ENCODE measurements around the gene AADACL2. TPM values are rescaled to one million over a fixed set of nuclear protein-coding genes. Genes with fewer than 3 reads are reported as not detected.
A peak's percentile ranks its signal among the peaks of the same experiment; 100 is the strongest.

Gene AADACL2
- polyA plus RNA-seq, 1 of the 3 experiments (the other 2 are of a cell fraction), result not detected

DNA sequence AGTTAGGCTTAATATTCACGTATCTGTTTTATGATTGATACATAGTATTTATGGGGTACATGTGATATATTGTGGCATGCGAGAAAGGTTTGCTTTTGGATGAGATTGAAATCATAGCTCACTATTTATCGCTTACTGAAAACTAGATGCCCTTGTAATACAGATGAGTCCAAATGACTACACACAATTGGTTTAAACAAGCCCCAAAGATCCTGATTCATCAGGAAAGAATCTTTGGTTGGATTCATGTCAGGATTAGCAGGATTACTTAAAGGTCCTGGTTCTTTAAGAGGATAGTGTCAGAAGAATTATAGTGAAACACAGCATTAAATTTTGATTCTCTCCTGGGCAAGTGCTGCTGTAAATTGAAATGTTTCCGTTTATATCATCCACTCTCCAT is 61.5 kb downstream of the AADACL2 start (continued):
- TF ChIP-seq, protein P1, sequence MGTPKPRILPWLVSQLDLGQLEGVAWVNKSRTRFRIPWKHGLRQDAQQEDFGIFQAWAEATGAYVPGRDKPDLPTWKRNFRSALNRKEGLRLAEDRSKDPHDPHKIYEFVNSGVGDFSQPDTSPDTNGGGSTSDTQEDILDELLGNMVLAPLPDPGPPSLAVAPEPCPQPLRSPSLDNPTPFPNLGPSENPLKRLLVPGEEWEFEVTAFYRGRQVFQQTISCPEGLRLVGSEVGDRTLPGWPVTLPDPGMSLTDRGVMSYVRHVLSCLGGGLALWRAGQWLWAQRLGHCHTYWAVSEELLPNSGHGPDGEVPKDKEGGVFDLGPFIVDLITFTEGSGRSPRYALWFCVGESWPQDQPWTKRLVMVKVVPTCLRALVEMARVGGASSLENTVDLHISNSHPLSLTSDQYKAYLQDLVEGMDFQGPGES (IDR thresholded peaks at IDR 0.05; ENCODE audit: low read depth, low read length), result no peak
- TF ChIP-seq FOXJ3 (CRISPR knock-in tag; IDR thresholded peaks at IDR 0.05), result no peak
- TF ChIP-seq, protein P2, sequence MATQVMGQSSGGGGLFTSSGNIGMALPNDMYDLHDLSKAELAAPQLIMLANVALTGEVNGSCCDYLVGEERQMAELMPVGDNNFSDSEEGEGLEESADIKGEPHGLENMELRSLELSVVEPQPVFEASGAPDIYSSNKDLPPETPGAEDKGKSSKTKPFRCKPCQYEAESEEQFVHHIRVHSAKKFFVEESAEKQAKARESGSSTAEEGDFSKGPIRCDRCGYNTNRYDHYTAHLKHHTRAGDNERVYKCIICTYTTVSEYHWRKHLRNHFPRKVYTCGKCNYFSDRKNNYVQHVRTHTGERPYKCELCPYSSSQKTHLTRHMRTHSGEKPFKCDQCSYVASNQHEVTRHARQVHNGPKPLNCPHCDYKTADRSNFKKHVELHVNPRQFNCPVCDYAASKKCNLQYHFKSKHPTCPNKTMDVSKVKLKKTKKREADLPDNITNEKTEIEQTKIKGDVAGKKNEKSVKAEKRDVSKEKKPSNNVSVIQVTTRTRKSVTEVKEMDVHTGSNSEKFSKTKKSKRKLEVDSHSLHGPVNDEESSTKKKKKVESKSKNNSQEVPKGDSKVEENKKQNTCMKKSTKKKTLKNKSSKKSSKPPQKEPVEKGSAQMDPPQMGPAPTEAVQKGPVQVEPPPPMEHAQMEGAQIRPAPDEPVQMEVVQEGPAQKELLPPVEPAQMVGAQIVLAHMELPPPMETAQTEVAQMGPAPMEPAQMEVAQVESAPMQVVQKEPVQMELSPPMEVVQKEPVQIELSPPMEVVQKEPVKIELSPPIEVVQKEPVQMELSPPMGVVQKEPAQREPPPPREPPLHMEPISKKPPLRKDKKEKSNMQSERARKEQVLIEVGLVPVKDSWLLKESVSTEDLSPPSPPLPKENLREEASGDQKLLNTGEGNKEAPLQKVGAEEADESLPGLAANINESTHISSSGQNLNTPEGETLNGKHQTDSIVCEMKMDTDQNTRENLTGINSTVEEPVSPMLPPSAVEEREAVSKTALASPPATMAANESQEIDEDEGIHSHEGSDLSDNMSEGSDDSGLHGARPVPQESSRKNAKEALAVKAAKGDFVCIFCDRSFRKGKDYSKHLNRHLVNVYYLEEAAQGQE (IDR thresholded peaks at IDR 0.05; ENCODE audit: low read depth, low read length), result no peak
- no peak for TF ChIP-seq SIN3A (IDR thresholded peaks at IDR 0.05; ENCODE audit: borderline replicate concordance, low read depth, low read length)
- no peak for TF ChIP-seq RFX5 (IDR thresholded peaks at IDR 0.05; ENCODE audit: low read length)

DNA sequence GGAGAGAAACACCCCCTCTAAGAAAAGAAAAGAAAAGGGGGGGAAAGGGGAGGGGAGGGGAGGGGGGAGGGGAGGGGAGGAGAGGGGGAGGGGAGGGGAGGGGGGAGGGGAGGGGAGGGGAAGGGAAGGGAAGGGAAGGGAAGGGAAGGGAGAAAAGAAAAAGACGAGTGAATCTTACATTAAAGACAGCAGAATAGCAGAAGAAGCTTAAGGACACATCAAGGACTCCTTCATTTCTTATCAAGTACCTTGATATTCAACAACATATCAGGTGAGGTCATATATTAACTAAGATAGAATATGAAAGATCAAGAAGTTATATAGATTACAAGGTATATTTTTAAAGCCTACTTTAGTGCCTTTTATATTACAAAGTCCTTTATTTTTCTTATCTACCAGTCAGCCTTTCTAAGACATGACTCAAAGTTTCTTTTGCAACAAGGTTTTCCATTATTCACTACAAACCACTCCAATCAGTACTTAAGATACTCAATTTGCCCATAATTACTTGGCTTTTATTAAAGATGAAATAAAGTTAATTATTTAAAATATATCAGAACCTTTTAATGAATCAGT is 62.5 kb downstream of the AADACL2 start:
- Histone ChIP-seq H3K9me2 (no peaks in the 10 kb centered on the region), H3K27me3 (ENCODE audit: insufficient read depth) (no peaks in the 10 kb centered on the region), H3K9me3 (no peaks in the 10 kb centered on the region), H2AFZ (ENCODE audit: low read depth) (no peak overlapping the region), H3K4me3 (ENCODE audit: low read depth in 2 of 2, low read length in 1 of 2) (no peak overlapping the region), H3K9ac (no peak overlapping the region), H3K27ac (ENCODE audit: low read depth in 2 of 2, low read length in 1 of 2) (peak overlapping the region in 1 of 2 experiments; percentile 72; a peak in 3 of 4 replicates), H3K4me1 (ENCODE audit: control insufficient read depth in 1 of 2, insufficient read depth in 2 of 2, low read depth in 1 of 2, low read length in 1 of 2) (peaks cover 0 to 5% of the 10 kb centered on the region in 2 experiments; a peak in 1 of 4 replicates), H3F3A (replicated peaks; ENCODE audit: insufficient read depth) (peaks cover 56% of the 10 kb centered on the region), H3K4me2 (no peak overlapping the region), H3K36me3 (replicated peaks in 1 of 2; ENCODE audit: control insufficient read depth in 1 of 2, insufficient read depth in 2 of 2, low read length in 1 of 2) (peaks cover 0 to 7% of the 10 kb centered on the region in 2 experiments), H3K79me2 (ENCODE audit: insufficient read depth) (peaks cover 32% of the 10 kb centered on the region; the same call in 1 of the 2 replicates), H4K20me1 (ENCODE audit: insufficient read depth) (no peaks in the 10 kb centered on the region)
- no peak for DNase-seq
- TF ChIP-seq GABPA (IDR thresholded peaks at IDR 0.05; ENCODE audit: low read depth), result no peak
- TF ChIP-seq SMC3 (IDR thresholded peaks at IDR 0.05; ENCODE audit: low read depth, low read length), result no peak
- TF ChIP-seq FOSL2 (IDR thresholded peaks at IDR 0.05; ENCODE audit: borderline replicate concordance, low read depth), result no peak
- TF ChIP-seq, protein P3, sequence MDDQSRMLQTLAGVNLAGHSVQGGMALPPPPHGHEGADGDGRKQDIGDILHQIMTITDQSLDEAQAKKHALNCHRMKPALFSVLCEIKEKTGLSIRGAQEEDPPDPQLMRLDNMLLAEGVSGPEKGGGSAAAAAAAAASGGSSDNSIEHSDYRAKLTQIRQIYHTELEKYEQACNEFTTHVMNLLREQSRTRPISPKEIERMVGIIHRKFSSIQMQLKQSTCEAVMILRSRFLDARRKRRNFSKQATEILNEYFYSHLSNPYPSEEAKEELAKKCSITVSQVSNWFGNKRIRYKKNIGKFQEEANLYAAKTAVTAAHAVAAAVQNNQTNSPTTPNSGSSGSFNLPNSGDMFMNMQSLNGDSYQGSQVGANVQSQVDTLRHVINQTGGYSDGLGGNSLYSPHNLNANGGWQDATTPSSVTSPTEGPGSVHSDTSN (IDR thresholded peaks at IDR 0.05), result no peak
- TF ChIP-seq NRF1 (IDR thresholded peaks at IDR 0.05; ENCODE audit: low read depth, low read length), result no peak
- TF ChIP-seq RAD21 (IDR thresholded peaks at IDR 0.05; ENCODE audit: low read length), result no peak
- POLR2A ChIA-PET, result no interaction called here
- 15% methylated on average over 1 of the region's 1 CpG for WGBS (ENCODE audit: low lambda C conversion rate)
- CTCF ChIA-PET, result no interaction called here
